Muscle of arm (tissue), 12 donors: ENCODE results near the gene TBKBP1. TPM values are rescaled to one million over a fixed set of nuclear protein-coding genes. Genes with fewer than 3 reads are reported as not detected.
"Not testable (repeated sequence)": the region's sequence is repeated elsewhere in the genome, so short reads cannot be mapped to it uniquely, and the experiment has no call there.

Experiments used
- DNase-seq: peaks from one replicate; pipeline ENCODE4 v3.0.0-alpha.2; 2013
- polyA plus RNA-seq, 12 donors: library from polyadenylated mRNA; unstranded; fragments of 120-200 nt; gene quantifications; one replicate each; pipeline ENCODE4 v1.2.1, GENCODE V29; 2013; ENCODE audit not compliant: insufficient read length in 12 of 12

The TBKBP1 gene
- polyA plus RNA-seq, 12 donors: 22.7 to 38.1 (median 28.5) TPM; not detected in 1

GRCh38 chr17:47729476-47729875 lies 35.5 kb downstream of the TBKBP1 start:
- DNase-seq: no peak

GRCh38 chr17:47730681-47731080 lies 36.7 kb downstream of the TBKBP1 start:
- no peak for DNase-seq

- DNase-seq: no peak
Measured at GRCh38 chr17:47731396-47731795, 37.4 kb downstream of the TBKBP1 start.

- no peak for DNase-seq
Measured at GRCh38 chr17:47732399-47733046, 38.6 kb downstream of the TBKBP1 start.

- DNase-seq: peak; percentile 26
Measured at GRCh38 chr17:47733047-47733673, 39.2 kb downstream of the TBKBP1 start, which contains the start of gene TBX21. TBX21 (plus strand) TSS chr17:47733236; CDS start chr17:47733455, 219 bp downstream.

GRCh38 chr17:47733674-47734410 lies 39.9 kb downstream of the TBKBP1 start:
- no peak for DNase-seq

GRCh38 chr17:47735139-47735464 lies 41.1 kb downstream of the TBKBP1 start:
- DNase-seq: no peak

GRCh38 chr17:47735536-47736011 lies 41.6 kb downstream of the TBKBP1 start:
- DNase-seq: no peak

- DNase-seq: no peak
Measured at GRCh38 chr17:47736501-47737495, 42.8 kb downstream of the TBKBP1 start.

GRCh38 chr17:47738178-47738577 lies 44.2 kb downstream of the TBKBP1 start:
- no peak for DNase-seq

GRCh38 chr17:47739150-47739549 lies 45.2 kb downstream of the TBKBP1 start:
- DNase-seq: no peak

- not testable (repeated sequence) for DNase-seq
Measured at GRCh38 chr17:47739945-47740344, 46.0 kb downstream of the TBKBP1 start.

GRCh38 chr17:47741109-47741792 lies 47.3 kb downstream of the TBKBP1 start:
- no peak for DNase-seq

- DNase-seq: no peak
Measured at GRCh38 chr17:47741793-47742145, 47.8 kb downstream of the TBKBP1 start.

- no peak for DNase-seq
Measured at GRCh38 chr17:47742319-47743181, 48.6 kb downstream of the TBKBP1 start.

- DNase-seq: no peak
Measured at GRCh38 chr17:47744168-47745036, 50.4 kb downstream of the TBKBP1 start.

- DNase-seq: no peak
Measured at GRCh38 chr17:47745037-47745380, 51.0 kb downstream of the TBKBP1 start.

- no peak for DNase-seq
Measured at GRCh38 chr17:47751471-47751870, 57.5 kb downstream of the TBKBP1 start.

GRCh38 chr17:47757386-47757785 lies 63.4 kb downstream of the TBKBP1 start:
- no peak for DNase-seq
